ENCODE measurements around the gene NUP35. TPM values are rescaled to one million over a fixed set of nuclear protein-coding genes. Genes with fewer than 3 reads are reported as not detected.
"Not testable (repeated sequence)": the region's sequence is repeated elsewhere in the genome, so short reads cannot be mapped to it uniquely, and the experiment has no call there.

Gene NUP35
- total RNA-seq, 1 donor from 2014 or later, result 10.6 TPM

- TF ChIP-seq, protein P1, sequence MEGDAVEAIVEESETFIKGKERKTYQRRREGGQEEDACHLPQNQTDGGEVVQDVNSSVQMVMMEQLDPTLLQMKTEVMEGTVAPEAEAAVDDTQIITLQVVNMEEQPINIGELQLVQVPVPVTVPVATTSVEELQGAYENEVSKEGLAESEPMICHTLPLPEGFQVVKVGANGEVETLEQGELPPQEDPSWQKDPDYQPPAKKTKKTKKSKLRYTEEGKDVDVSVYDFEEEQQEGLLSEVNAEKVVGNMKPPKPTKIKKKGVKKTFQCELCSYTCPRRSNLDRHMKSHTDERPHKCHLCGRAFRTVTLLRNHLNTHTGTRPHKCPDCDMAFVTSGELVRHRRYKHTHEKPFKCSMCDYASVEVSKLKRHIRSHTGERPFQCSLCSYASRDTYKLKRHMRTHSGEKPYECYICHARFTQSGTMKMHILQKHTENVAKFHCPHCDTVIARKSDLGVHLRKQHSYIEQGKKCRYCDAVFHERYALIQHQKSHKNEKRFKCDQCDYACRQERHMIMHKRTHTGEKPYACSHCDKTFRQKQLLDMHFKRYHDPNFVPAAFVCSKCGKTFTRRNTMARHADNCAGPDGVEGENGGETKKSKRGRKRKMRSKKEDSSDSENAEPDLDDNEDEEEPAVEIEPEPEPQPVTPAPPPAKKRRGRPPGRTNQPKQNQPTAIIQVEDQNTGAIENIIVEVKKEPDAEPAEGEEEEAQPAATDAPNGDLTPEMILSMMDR (IDR thresholded peaks at IDR 0.05), result no peak
- no peak for DNase-seq (ENCODE audit: extremely low spot score, unreplicated experiment)
- no peaks in the 10 kb centered on the region for H3K4me1 Mint-ChIP-seq (ENCODE audit: unreplicated experiment)
- no peaks in the 10 kb centered on the region for H3K27me3 Mint-ChIP-seq (ENCODE audit: unreplicated experiment)
- H3K4me3 Mint-ChIP-seq (ENCODE audit: unreplicated experiment), result no peak overlapping the region
- peaks cover 21% of the 10 kb centered on the region for H3K36me3 Mint-ChIP-seq (ENCODE audit: unreplicated experiment)
- H3K27ac Mint-ChIP-seq (ENCODE audit: unreplicated experiment), result no peak overlapping the region
- H3K9me3 Mint-ChIP-seq (ENCODE audit: unreplicated experiment), result no peaks in the 10 kb centered on the region
Measured at GRCh38 chr2:183157131-183157530, 32.9 kb downstream of the NUP35 start.

GRCh38 chr2:183162362-183162761 is 38.1 kb downstream of the NUP35 start:
- H3K27me3 Mint-ChIP-seq (ENCODE audit: unreplicated experiment), result no peaks in the 10 kb centered on the region
- no peak for DNase-seq (ENCODE audit: extremely low spot score, unreplicated experiment)
- no peak overlapping the region for H3K27ac Mint-ChIP-seq (ENCODE audit: unreplicated experiment)
- TF ChIP-seq, protein P1 (IDR thresholded peaks at IDR 0.05), result no peak
- no peak overlapping the region for H3K4me3 Mint-ChIP-seq (ENCODE audit: unreplicated experiment)
- H3K4me1 Mint-ChIP-seq (ENCODE audit: unreplicated experiment), result no peaks in the 10 kb centered on the region
- H3K9me3 Mint-ChIP-seq (ENCODE audit: unreplicated experiment), result peaks cover 8% of the 10 kb centered on the region
- H3K36me3 Mint-ChIP-seq (ENCODE audit: unreplicated experiment), result peaks cover 27% of the 10 kb centered on the region

- Mint-ChIP-seq H3K9me3 (ENCODE audit: unreplicated experiment) (peaks cover 11% of the 10 kb centered on the region), H3K36me3 (ENCODE audit: unreplicated experiment) (peaks cover 32% of the 10 kb centered on the region), H3K4me1 (ENCODE audit: unreplicated experiment) (no peaks in the 10 kb centered on the region), H3K27me3 (ENCODE audit: unreplicated experiment) (no peaks in the 10 kb centered on the region), H3K27ac (ENCODE audit: unreplicated experiment) (no peak overlapping the region), H3K4me3 (ENCODE audit: unreplicated experiment) (no peak overlapping the region)
- no peak for DNase-seq (ENCODE audit: extremely low spot score, unreplicated experiment)
- TF ChIP-seq, protein P1 (IDR thresholded peaks at IDR 0.05), result no peak
Measured at GRCh38 chr2:183163821-183164649, 39.8 kb downstream of the NUP35 start.

- H3K4me1 Mint-ChIP-seq (ENCODE audit: unreplicated experiment), result no peaks in the 10 kb centered on the region
- H3K36me3 Mint-ChIP-seq (ENCODE audit: unreplicated experiment), result peaks cover 32% of the 10 kb centered on the region
Measured at GRCh38 chr2:183164650-183165015, 40.4 kb downstream of the NUP35 start.

DNA sequence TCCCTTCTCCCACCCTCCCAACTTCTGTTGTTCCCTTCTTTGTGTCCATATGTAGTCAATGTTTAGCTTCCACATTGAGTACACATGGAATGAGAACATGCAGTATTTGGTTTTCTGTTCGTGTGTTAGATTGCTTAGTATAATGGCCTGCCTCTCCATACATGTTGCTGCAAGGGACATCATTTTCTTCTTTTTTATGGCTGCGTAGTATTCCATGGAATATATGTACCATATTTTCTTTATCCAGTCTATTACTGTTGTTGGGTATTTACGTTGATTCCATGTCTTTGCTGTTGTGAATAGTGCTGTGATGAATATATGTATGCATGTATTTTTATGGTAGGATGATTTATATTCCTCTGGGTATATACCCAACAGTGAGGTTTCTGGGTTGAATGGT is 42.0 kb downstream of the NUP35 start:
- DNase-seq (ENCODE audit: extremely low spot score, unreplicated experiment), result no peak
- Mint-ChIP-seq H3K9me3 (ENCODE audit: unreplicated experiment) (peaks cover 11% of the 10 kb centered on the region), H3K4me3 (ENCODE audit: unreplicated experiment) (no peak overlapping the region), H3K4me1 (ENCODE audit: unreplicated experiment) (no peaks in the 10 kb centered on the region), H3K27ac (ENCODE audit: unreplicated experiment) (no peak overlapping the region), H3K27me3 (ENCODE audit: unreplicated experiment) (no peaks in the 10 kb centered on the region), H3K36me3 (ENCODE audit: unreplicated experiment) (peaks cover 25% of the 10 kb centered on the region)
- TF ChIP-seq, protein P1 (IDR thresholded peaks at IDR 0.05), result no peak

More at GRCh38 chr2:183164650-183165015, 40.4 kb downstream of the NUP35 start:
- TF ChIP-seq, protein P1 (IDR thresholded peaks at IDR 0.05), result no peak
- H3K27ac Mint-ChIP-seq (ENCODE audit: unreplicated experiment), result no peak overlapping the region
- H3K9me3 Mint-ChIP-seq (ENCODE audit: unreplicated experiment), result peaks cover 11% of the 10 kb centered on the region
- no peak overlapping the region for H3K4me3 Mint-ChIP-seq (ENCODE audit: unreplicated experiment)
- no peaks in the 10 kb centered on the region for H3K27me3 Mint-ChIP-seq (ENCODE audit: unreplicated experiment)
- no peak for DNase-seq (ENCODE audit: extremely low spot score, unreplicated experiment)

DNA sequence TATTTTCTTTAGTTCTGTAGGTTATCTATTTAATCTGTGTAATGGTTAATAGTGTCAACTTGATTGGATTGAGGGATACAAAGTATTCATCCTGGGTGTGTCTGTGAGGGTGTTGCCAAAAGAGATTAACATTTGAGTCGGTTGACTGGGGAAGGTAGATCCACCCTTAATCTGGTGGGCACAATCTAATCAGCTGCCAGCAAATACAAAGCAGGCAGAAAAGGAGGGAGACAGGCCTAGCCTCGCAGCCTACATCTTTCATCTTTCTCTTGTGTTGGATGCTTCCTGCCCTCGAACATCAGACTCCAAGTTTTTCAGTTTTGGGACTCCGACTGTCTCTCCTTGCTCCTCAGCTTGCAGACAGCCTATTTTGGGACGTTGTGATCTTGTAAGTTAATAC is 42.7 kb downstream of the NUP35 start:
- not testable (repeated sequence) for H3K27ac Mint-ChIP-seq (ENCODE audit: unreplicated experiment); H3K4me3 Mint-ChIP-seq (ENCODE audit: unreplicated experiment); H3K27me3 Mint-ChIP-seq (ENCODE audit: unreplicated experiment); DNase-seq (ENCODE audit: extremely low spot score, unreplicated experiment); H3K4me1 Mint-ChIP-seq (ENCODE audit: unreplicated experiment)
- H3K9me3 Mint-ChIP-seq (ENCODE audit: unreplicated experiment), result peaks cover 11% of the 10 kb centered on the region
- peaks cover 19% of the 10 kb centered on the region for H3K36me3 Mint-ChIP-seq (ENCODE audit: unreplicated experiment)

All from osteocyte (in vitro differentiated cells).